Upper lobe of right lung (tissue), 1 donor: ENCODE results near the gene PLA2G5. TPM values are rescaled to one million over a fixed set of nuclear protein-coding genes. Genes with fewer than 3 reads are reported as not detected.
"Not testable (repeated sequence)": the region's sequence is repeated elsewhere in the genome, so short reads cannot be mapped to it uniquely, and the experiment has no call there.

Source experiments
- ATAC-seq: fragments of 200-7000 bp; cut with Tn5 transposase; one replicate; pipeline ENCODE4 v1.9.1; 2020; ENCODE audit warnings: mild to moderate bottlenecking, moderate library complexity
- DNase-seq: peaks from one replicate; pipeline ENCODE4 v3.0.0-alpha.2; 2020
- H3K27ac ChIP-seq: fragments of 200-600 bp; one replicate; pipeline ENCODE4 v1.8.0; 2022
- H3K27me3 ChIP-seq: fragments of 200-600 bp; one replicate; pipeline ENCODE4 v1.8.0; 2022; ENCODE audit warnings: mild to moderate bottlenecking
- H3K36me3 ChIP-seq: fragments of 200-600 bp; one replicate; pipeline ENCODE4 v1.8.0; 2022
- H3K4me1 ChIP-seq: fragments of 200-600 bp; one replicate; pipeline ENCODE4 v1.8.0; 2022
- H3K4me3 ChIP-seq: fragments of 200-600 bp; one replicate; pipeline ENCODE4 v1.8.0; 2022; ENCODE audit warnings: mild to moderate bottlenecking
- H3K9me3 ChIP-seq: fragments of 200-600 bp; one replicate; pipeline ENCODE4 v1.8.0; 2022
- CTCF ChIP-seq: fragments of 200-600 bp; IDR thresholded peaks from one replicate; pipeline ENCODE4 v1.8.0; 2022; ENCODE audit warnings: antibody characterized with exemption
- intact Hi-C: fragments of 100-400 bp; cut with DNase I; formaldehyde crosslinking; loops from one replicate; pipeline ENCODE4 v1.11.0; 2022
- total RNA-seq: library from RNA; stranded (reverse); fragmentation: NEBNext Ultra II Directional; extraction: Animal tissue kit (Norgen Biotek cat#: 25700); gene quantifications from one replicate; pipeline ENCODE4 v1.2.1, GENCODE V29; 2021
- donor health status: DM: no; HTN: yes; CAD: no; lungs with severe emphysema.

Gene PLA2G5
- total RNA-seq, 1 donor from 2014 or later = 4.9 TPM

- Histone ChIP-seq H3K4me3 (no peak overlapping the region), H3K27me3 (no peaks in the 10 kb centered on the region), H3K36me3 (no peaks in the 10 kb centered on the region), H3K4me1 (no peaks in the 10 kb centered on the region), H3K9me3 (no peaks in the 10 kb centered on the region), H3K27ac (no peak overlapping the region)
- DNase-seq (no peak), ATAC-seq (no peak)
- intact Hi-C loops = no loop called here
- no peak for TF ChIP-seq CTCF
Observed at GRCh38 chr1:20123722-20124455, 53.9 kb downstream of the PLA2G5 start.

GRCh38 chr1:20124456-20125057 lies 54.6 kb downstream of the PLA2G5 start:
- DNase-seq (peak; percentile 18), ATAC-seq (peak; percentile 40)
- Histone ChIP-seq H3K27me3 (no peaks in the 10 kb centered on the region), H3K4me1 (no peaks in the 10 kb centered on the region), H3K27ac (no peak overlapping the region), H3K4me3 (no peak overlapping the region), H3K36me3 (no peaks in the 10 kb centered on the region), H3K9me3 (no peaks in the 10 kb centered on the region)
- TF ChIP-seq CTCF = no peak
- intact Hi-C loops = no loop called here

- intact Hi-C loops = no loop called here
- Histone ChIP-seq H3K4me1 (no peaks in the 10 kb centered on the region), H3K27me3 (no peaks in the 10 kb centered on the region), H3K36me3 (no peaks in the 10 kb centered on the region), H3K4me3 (no peak overlapping the region), H3K9me3 (no peaks in the 10 kb centered on the region), H3K27ac (no peak overlapping the region)
- TF ChIP-seq CTCF = no peak
- DNase-seq = no peak
- ATAC-seq = no peak
Observed at GRCh38 chr1:20125100-20125499, 55.1 kb downstream of the PLA2G5 start.

GRCh38 chr1:20126041-20126805 lies 56.2 kb downstream of the PLA2G5 start:
- intact Hi-C loops = no loop called here
- Histone ChIP-seq H3K27me3 (no peaks in the 10 kb centered on the region), H3K9me3 (no peaks in the 10 kb centered on the region), H3K27ac (no peak overlapping the region), H3K4me1 (no peaks in the 10 kb centered on the region), H3K36me3 (no peaks in the 10 kb centered on the region), H3K4me3 (no peak overlapping the region)
- peak; percentile 89 for ATAC-seq
- DNase-seq = peak; percentile 67
- TF ChIP-seq CTCF = no peak

GRCh38 chr1:20126806-20127440 lies 56.9 kb downstream of the PLA2G5 start:
- Histone ChIP-seq H3K27ac (no peak overlapping the region), H3K9me3 (no peaks in the 10 kb centered on the region), H3K4me1 (no peaks in the 10 kb centered on the region), H3K27me3 (no peaks in the 10 kb centered on the region), H3K36me3 (no peaks in the 10 kb centered on the region), H3K4me3 (no peak overlapping the region)
- no peak for TF ChIP-seq CTCF
- ATAC-seq = peak; percentile 6
- intact Hi-C loops = no loop called here
- peak; percentile 25 for DNase-seq

GRCh38 chr1:20130518-20130917 lies 60.5 kb downstream of the PLA2G5 start:
- H3K4me3 ChIP-seq, ATAC-seq, H3K4me1 ChIP-seq, H3K27ac ChIP-seq, intact Hi-C loops, H3K27me3 ChIP-seq, H3K36me3 ChIP-seq, H3K9me3 ChIP-seq: not testable (repeated sequence)
- peak; percentile 31 for DNase-seq
